NCI-H1417 treated with DMSO at 0.1 percent for 48 hours (cell line): ENCODE data around the gene RPS15.
A peak's percentile ranks its signal among the peaks of the same experiment; 100 is the strongest.
"Not testable (repeated sequence)": the region's sequence is repeated elsewhere in the genome, so short reads cannot be mapped to it uniquely, and the experiment has no call there.

Source experiments
- DNase-seq: peaks from one replicate; lab custom pipeline; 2025; lab: John Stamatoyannopoulos, UW

RPS15 gene

GRCh38 chr19:1470305-1471009, 32.3 kb downstream of the RPS15 start:
- DNase-seq: peak; percentile 78

GRCh38 chr19:1471010-1471514, 32.9 kb downstream of the RPS15 start:
- no peak for DNase-seq

- DNase-seq: no peak
These were observed 33.4 kb downstream of the RPS15 start for GRCh38 chr19:1471515-1472160.

GRCh38 chr19:1472231-1473084, 34.3 kb downstream of the RPS15 start:
- DNase-seq: no peak

- no peak for DNase-seq
These were observed 35.1 kb downstream of the RPS15 start for GRCh38 chr19:1473085-1473851.

- no peak for DNase-seq
These were observed 36.0 kb downstream of the RPS15 start for GRCh38 chr19:1474011-1474764.

GRCh38 chr19:1474765-1475351, 36.7 kb downstream of the RPS15 start:
- no peak for DNase-seq

- no peak for DNase-seq
These were observed 37.7 kb downstream of the RPS15 start for GRCh38 chr19:1475751-1476437.

- DNase-seq: not testable (repeated sequence)
These were observed 38.9 kb downstream of the RPS15 start for GRCh38 chr19:1477056-1477455.

GRCh38 chr19:1478934-1479707, 40.9 kb downstream of the RPS15 start, which contains the start of gene C19orf25:
Gene C19orf25 (minus strand): TSS chr19:1479215. CDS start chr19:1478903, 312 bp downstream.
- peak; percentile 83 for DNase-seq

- DNase-seq: no peak
These were observed 43.2 kb downstream of the RPS15 start for GRCh38 chr19:1481224-1481892.

GRCh38 chr19:1481893-1482360, 43.7 kb downstream of the RPS15 start:
- DNase-seq: no peak

- no peak for DNase-seq
These were observed 44.4 kb downstream of the RPS15 start for GRCh38 chr19:1482361-1483130.

GRCh38 chr19:1483131-1483978, 45.2 kb downstream of the RPS15 start:
- no peak for DNase-seq

GRCh38 chr19:1483979-1484428, 45.8 kb downstream of the RPS15 start:
- no peak for DNase-seq

- no peak for DNase-seq
These were observed 48.8 kb downstream of the RPS15 start for GRCh38 chr19:1486720-1487575.
